ENCODE data around the gene PASK.

Gene PASK

GRCh38 chr2:241064008-241064801, 85.1 kb downstream of the PASK start:
- DNase-seq = no peak

- no peak for DNase-seq
Measured at GRCh38 chr2:241063587-241063986, 85.7 kb downstream of the PASK start.

GRCh38 chr2:241063093-241063551, 86.2 kb downstream of the PASK start:
- DNase-seq = no peak

GRCh38 chr2:241062389-241063092, 86.7 kb downstream of the PASK start:
- no peak for DNase-seq

GRCh38 chr2:241061275-241061674, 88.0 kb downstream of the PASK start:
- no peak for DNase-seq
